HCT116 (cell line): ENCODE measurements around the gene TEKTIP1. TPM values are rescaled to one million over a fixed set of nuclear protein-coding genes. Genes with fewer than 3 reads are reported as not detected.

Source experiments
- ATAC-seq: fragments of 200-7000 bp; cut with Tn5 transposase; 2 replicates; pipeline ENCODE4 v1.9.1; 2020; ENCODE audit warnings: mild to moderate bottlenecking, moderate library complexity
- BruUV-seq: library from RNA; stranded (reverse); fragments of 400-500 nt; replicated peaks from 2 replicates; lab custom pipeline; 2021; lab: Mats Ljungman, UMichigan
- CTCF ChIA-PET: fragments of 300-600 bp; sonication (Branson Sonifier 250); formaldehyde crosslinking; loops from one replicate; lab custom pipeline; 2021; ENCODE audit warnings: antibody characterized with exemption; lab: Charles Lee
- POLR2A ChIA-PET: fragments of 300-600, 350-600 bp; sonication (Branson Sonifier 250); formaldehyde crosslinking; loops from one replicate; lab custom pipeline; 2021; ENCODE audit warnings: antibody characterized with exemption; lab: Charles Lee
- RAD21 ChIA-PET, 2 experiments: fragments of 300-600 bp; sonication (Branson Sonifier 250); formaldehyde crosslinking; loops; one replicate each; lab custom pipeline; 2023; ENCODE audit warnings: low total read pairs in 2 of 2; ENCODE audit not compliant: uncharacterized antibody in 2 of 2, unreplicated experiment in 2 of 2, low non-redundant PET in 1 of 2; lab: Charles Lee
- DNase-seq: peaks from one replicate; pipeline ENCODE4 v3.0.0-alpha.2; 2010; ENCODE audit warnings: low read depth, low spot score
- H2AFZ ChIP-seq: fragments of 200-600 bp; shearing (Covaris generic), sonication (generic); 2 replicates; pipeline ENCODE4 v1.6.1; 2017; ENCODE audit warnings: low read depth, mixed run types, mixed read lengths, antibody characterized with exemption, low read length; ENCODE audit not compliant: poor library complexity, severe bottlenecking
- H3K27ac ChIP-seq: 2 replicates; pipeline ENCODE4 v1.5.1; 2012; ENCODE audit warnings: low read depth, low read length
- H3K27me3 ChIP-seq: fragments of 200-600 bp; sonication (generic); 2 replicates; pipeline ENCODE4 v1.6.1; 2016; ENCODE audit warnings: mixed run types, low read length, mixed read lengths; ENCODE audit not compliant: insufficient read depth
- H3K36me3 ChIP-seq, 2 experiments: fragments of 200-500 bp in 1 of 2; fragments of 200-600 bp in 1 of 2; sonication (Bioruptor generic) in 1 of 2; sonication (generic) in 1 of 2; 2 replicates each; pipeline versions ENCODE4 v1.5.1 to v1.6.1; 2014 to 2016; ENCODE audit warnings: low read length in 2 of 2, inconsistent platforms in 1 of 2, mixed read lengths in 1 of 2, mixed run types in 1 of 2; ENCODE audit not compliant: insufficient read depth in 2 of 2, control insufficient read depth in 1 of 2
- H3K4me1 ChIP-seq, 2 experiments: fragments of 200-600 bp in 1 of 2; sonication (generic) in 1 of 2; 2 replicates each; pipeline versions ENCODE4 v1.5.1 to v1.6.1; 2012 to 2017; ENCODE audit warnings: low read length in 2 of 2, inconsistent platforms in 1 of 2, mild to moderate bottlenecking in 1 of 2, mixed read lengths in 1 of 2, mixed run types in 1 of 2, moderate library complexity in 1 of 2; ENCODE audit not compliant: insufficient read depth in 2 of 2, control insufficient read depth in 1 of 2
- H3K4me2 ChIP-seq: fragments of 200-600 bp; sonication (generic); 2 replicates; pipeline ENCODE4 v1.6.1; 2017; ENCODE audit warnings: mixed run types, low read length, mixed read lengths
- H3K4me3 ChIP-seq, 2 experiments: fragments of 200-600 bp in 1 of 2; sonication (generic) in 1 of 2; replicated peaks in 1 of 2; 2 replicates each; pipeline ENCODE4 v1.5.1; 2011 to 2016; ENCODE audit warnings: low read length in 2 of 2, control low read depth in 1 of 2, low read depth in 1 of 2, mild to moderate bottlenecking in 1 of 2, mixed read lengths in 1 of 2, mixed run types in 1 of 2
- H3K79me2 ChIP-seq: fragments of 200-600 bp; sonication (generic); 2 replicates; pipeline ENCODE4 v1.6.1; 2017; ENCODE audit warnings: mild to moderate bottlenecking, mixed run types, low read length, moderate library complexity, mixed read lengths; ENCODE audit not compliant: insufficient read depth
- H3K9ac ChIP-seq: fragments of 200-600 bp; sonication (generic); 2 replicates; pipeline ENCODE4 v1.6.1; 2016; ENCODE audit warnings: low read length, mixed read lengths
- H3K9me2 ChIP-seq: fragments of 200-600 bp; sonication (generic), shearing (Covaris generic); 2 replicates; pipeline ENCODE4 v1.6.1; 2017; ENCODE audit warnings: mixed run types, mild to moderate bottlenecking, moderate library complexity; ENCODE audit not compliant: insufficient read depth
- H3K9me3 ChIP-seq, 2 experiments: fragments of 200-500 bp in 1 of 2; fragments of 200-600 bp in 1 of 2; sonication (Bioruptor generic) in 1 of 2; sonication (generic) in 1 of 2; 2 replicates each; pipeline ENCODE4 v1.6.1; 2014 to 2017; ENCODE audit warnings: low read length in 2 of 2, mixed read lengths in 2 of 2, inconsistent platforms in 1 of 2, low read depth in 1 of 2, mild to moderate bottlenecking in 1 of 2, mixed run types in 1 of 2, moderate library complexity in 1 of 2; ENCODE audit not compliant: control insufficient read depth in 1 of 2, insufficient read depth in 1 of 2
- H4K20me1 ChIP-seq: fragments of 200-600 bp; sonication (generic), shearing (Covaris generic); 2 replicates; pipeline ENCODE4 v1.6.1; 2017; ENCODE audit warnings: mixed run types, mild to moderate bottlenecking, moderate library complexity; ENCODE audit not compliant: insufficient read depth
- CTCF ChIP-seq, 3 experiments: fragments of 200-600 bp in 1 of 3; sonication (generic) in 1 of 3; IDR thresholded peaks in 2 of 3; conservative IDR thresholded peaks in 1 of 3; 2 replicates each; pipeline ENCODE4 v1.5.1; 2012 to 2017; ENCODE audit warnings: low read depth in 2 of 3, low read length in 2 of 3, antibody characterized with exemption in 1 of 3, borderline replicate concordance in 1 of 3, control low read depth in 1 of 3, mild to moderate bottlenecking in 1 of 3, mixed read lengths in 1 of 3, mixed run types in 1 of 3, moderate library complexity in 1 of 3; ENCODE audit not compliant: insufficient read depth in 1 of 3
- EGR1 ChIP-seq: IDR thresholded peaks from 2 replicates; pipeline ENCODE4 v1.6.1; 2012; ENCODE audit warnings: low read depth
- ELF1 ChIP-seq: IDR thresholded peaks from 2 replicates; pipeline ENCODE4 v1.6.1; 2012; ENCODE audit warnings: low read depth, borderline replicate concordance
- EZH2phosphoT487 ChIP-seq: fragments of 200-600 bp; IDR thresholded peaks from 2 replicates; pipeline ENCODE4 v1.6.1; 2018; ENCODE audit warnings: antibody characterized with exemption, borderline replicate concordance
- FOSL1 ChIP-seq: IDR thresholded peaks from 2 replicates; pipeline ENCODE4 v1.6.1; 2012; ENCODE audit warnings: low read depth
- JUND ChIP-seq: IDR thresholded peaks from 2 replicates; pipeline ENCODE4 v1.6.1; 2012
- POLR2A ChIP-seq: IDR thresholded peaks from 2 replicates; pipeline ENCODE4 v1.7.0; 2011; ENCODE audit warnings: borderline replicate concordance; ENCODE audit not compliant: insufficient read depth, insufficient read length; ENCODE audit errors: extremely low read depth
- POLR2AphosphoS5 ChIP-seq: IDR thresholded peaks from 2 replicates; pipeline ENCODE4 v1.6.1; 2011; ENCODE audit warnings: mild to moderate bottlenecking, low read depth, low read length, moderate library complexity
- RAD21 ChIP-seq: IDR thresholded peaks from 2 replicates; pipeline ENCODE4 v1.6.1; 2012; ENCODE audit warnings: low read depth, mild to moderate bottlenecking
- SP1 ChIP-seq: IDR thresholded peaks from 2 replicates; pipeline ENCODE4 v1.6.1; 2012; ENCODE audit warnings: low read depth
- TCF7L2 ChIP-seq: IDR thresholded peaks from 2 replicates; pipeline ENCODE4 v1.7.0; 2011; ENCODE audit warnings: borderline replicate concordance, inconsistent platforms; ENCODE audit not compliant: insufficient read depth, insufficient read length; ENCODE audit errors: extremely low read depth
- ZBTB33 ChIP-seq: IDR thresholded peaks from 2 replicates; pipeline ENCODE4 v1.6.1; 2011; ENCODE audit warnings: mild to moderate bottlenecking, low read length, moderate library complexity; ENCODE audit not compliant: insufficient replicate concordance; ENCODE audit errors: extremely low read depth
- ZFX ChIP-seq: fragments of 450-650 bp; IDR thresholded peaks from 2 replicates; pipeline ENCODE4 v1.6.1; 2017
- intact Hi-C: fragments of 100-400 bp; cut with micrococcal nuclease; formaldehyde crosslinking; loops from 2 replicates; pipeline ENCODE4 v1.10.0; 2022
- total RNA-seq: library from RNA; stranded (reverse); gene quantifications from one replicate; pipeline ENCODE4 v1.2.1, GENCODE V29; 2021; ENCODE audit not compliant: unreplicated experiment

TEKTIP1 gene
- total RNA-seq, 1 experiment from 2014 or later, result 1.2 TPM

- DNase-seq (no peak), ATAC-seq (no peak)
- TF ChIP-seq CTCF (IDR thresholded peaks at IDR 0.05 in 2 of 3, conservative IDR thresholded peaks at IDR 0.05 in 1 of 3; ENCODE audit: borderline replicate concordance in 1 of 3, insufficient read depth in 1 of 3, low read depth in 2 of 3, low read length in 2 of 3), result no peak
- TF ChIP-seq SP1, result no peak
- no peak for TF ChIP-seq FOSL1
- RAD21 ChIA-PET, result no interaction called here
- Histone ChIP-seq H4K20me1 (no peaks in the 10 kb centered on the region), H3K27me3 (no peaks in the 10 kb centered on the region), H3K27ac (no peak overlapping the region), H3K36me3 (peaks cover 6 to 16% of the 10 kb centered on the region in 2 experiments; a peak in 3 of 4 replicates), H3K4me3 (no peak overlapping the region), H3K9me2 (no peaks in the 10 kb centered on the region), H3K4me2 (no peak overlapping the region), H3K4me1 (peaks cover under 1 to 3% of the 10 kb centered on the region in 2 experiments; a peak in 3 of 4 replicates), H3K79me2 (peaks cover 95% of the 10 kb centered on the region), H2AFZ (no peak overlapping the region), H3K9ac (no peak overlapping the region), H3K9me3 (no peaks in the 10 kb centered on the region)
- CTCF ChIA-PET, result no interaction called here
- intact Hi-C loops, result no loop called here
- BruUV-seq, result no TSS peak
- POLR2A ChIA-PET, result no interaction called here
Observed at GRCh38 chr19:3514930-3515329, 24.0 kb upstream of the TEKTIP1 start.

- ChIA-PET POLR2A (interaction anchor here (0.5 kb wide), 1 partner anchor 240 kb away, joined by 3 read pairs; no protein-coding TSS in a partner anchor), RAD21 (no interaction called here), CTCF (no interaction called here)
- DNase-seq (no peak), ATAC-seq (no peak)
- Histone ChIP-seq H4K20me1 (no peaks in the 10 kb centered on the region), H3K9me2 (no peaks in the 10 kb centered on the region), H3K27ac (no peak overlapping the region), H3K36me3 (peaks cover 7 to 8% of the 10 kb centered on the region in 2 experiments; a peak in 3 of 4 replicates), H3K79me2 (peaks cover 93% of the 10 kb centered on the region), H2AFZ (no peak overlapping the region), H3K4me3 (no peak overlapping the region), H3K9me3 (no peaks in the 10 kb centered on the region), H3K9ac (no peak overlapping the region), H3K4me1 (peaks cover 3 to 10% of the 10 kb centered on the region in 2 experiments; a peak in 2 of 4 replicates), H3K27me3 (no peaks in the 10 kb centered on the region), H3K4me2 (no peak overlapping the region)
- BruUV-seq, result no TSS peak
- intact Hi-C loops, result no loop called here
- no peak for TF ChIP-seq SP1
- TF ChIP-seq EZH2phosphoT487, result no peak
- TF ChIP-seq FOSL1, result no peak
- no peak for TF ChIP-seq POLR2AphosphoS5
- no peak for TF ChIP-seq ZFX
- TF ChIP-seq JUND, result no peak
- no peak for TF ChIP-seq POLR2A
- no peak for TF ChIP-seq RAD21
- TF ChIP-seq CTCF (IDR thresholded peaks at IDR 0.05 in 2 of 3, conservative IDR thresholded peaks at IDR 0.05 in 1 of 3; ENCODE audit: borderline replicate concordance in 1 of 3, insufficient read depth in 1 of 3, low read depth in 2 of 3, low read length in 2 of 3), result no peak
- no peak for TF ChIP-seq EGR1
- TF ChIP-seq ELF1, result no peak
- no peak for TF ChIP-seq ZBTB33
- no peak for TF ChIP-seq TCF7L2
Observed at GRCh38 chr19:3515891-3516422, 23.0 kb upstream of the TEKTIP1 start.
